Measurements from ENCODE around the gene PTS. TPM values are rescaled to one million over a fixed set of nuclear protein-coding genes. Genes with fewer than 3 reads are reported as not detected.

Gene PTS
- total and polyA plus RNA-seq, 7 donors: 17.2 to 86.5 (median 38.5) TPM

GRCh38 chr11:112223121-112223520 is 3.1 kb upstream of the PTS start:
- DNase-seq: no peak
- WGBS, 2 donors: 39 to 67% methylated on average over 1 of the region's 1 CpG
- Histone ChIP-seq H3K9me3 (no peaks in the 10 kb centered on the region), H3K4me1 (peaks cover 0 to 34% (median 29%) of the 10 kb centered on the region in 4 donors), H3K27ac (no peak overlapping the region), H3K27me3 (no peaks in the 10 kb centered on the region), H3K4me3 (no peak overlapping the region), H3K36me3 (no peaks in the 10 kb centered on the region)
- intact Hi-C loops (cut with DNase I): loop anchor here (10.0 kb wide), 2 partner anchors 362 to 1092 kb away; partner anchors contain the start of gene TTC12
- TF ChIP-seq, protein P1, sequence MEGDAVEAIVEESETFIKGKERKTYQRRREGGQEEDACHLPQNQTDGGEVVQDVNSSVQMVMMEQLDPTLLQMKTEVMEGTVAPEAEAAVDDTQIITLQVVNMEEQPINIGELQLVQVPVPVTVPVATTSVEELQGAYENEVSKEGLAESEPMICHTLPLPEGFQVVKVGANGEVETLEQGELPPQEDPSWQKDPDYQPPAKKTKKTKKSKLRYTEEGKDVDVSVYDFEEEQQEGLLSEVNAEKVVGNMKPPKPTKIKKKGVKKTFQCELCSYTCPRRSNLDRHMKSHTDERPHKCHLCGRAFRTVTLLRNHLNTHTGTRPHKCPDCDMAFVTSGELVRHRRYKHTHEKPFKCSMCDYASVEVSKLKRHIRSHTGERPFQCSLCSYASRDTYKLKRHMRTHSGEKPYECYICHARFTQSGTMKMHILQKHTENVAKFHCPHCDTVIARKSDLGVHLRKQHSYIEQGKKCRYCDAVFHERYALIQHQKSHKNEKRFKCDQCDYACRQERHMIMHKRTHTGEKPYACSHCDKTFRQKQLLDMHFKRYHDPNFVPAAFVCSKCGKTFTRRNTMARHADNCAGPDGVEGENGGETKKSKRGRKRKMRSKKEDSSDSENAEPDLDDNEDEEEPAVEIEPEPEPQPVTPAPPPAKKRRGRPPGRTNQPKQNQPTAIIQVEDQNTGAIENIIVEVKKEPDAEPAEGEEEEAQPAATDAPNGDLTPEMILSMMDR (IDR thresholded peaks at IDR 0.05): no peak
- TF ChIP-seq POLR2A (IDR thresholded peaks at IDR 0.05) (no peak), EP300 (IDR thresholded peaks at IDR 0.05) (no peak), POLR2AphosphoS5 (IDR thresholded peaks at IDR 0.05) (no peak)

- no peak for TF ChIP-seq EP300 (IDR thresholded peaks at IDR 0.05)
- TF ChIP-seq, protein P1 (IDR thresholded peaks at IDR 0.05): no peak
- TF ChIP-seq POLR2A (IDR thresholded peaks at IDR 0.05): no peak
- TF ChIP-seq POLR2AphosphoS5 (IDR thresholded peaks at IDR 0.05): no peak
- H3K27ac ChIP-seq: no peak overlapping the region
- peaks cover 0 to 4% (median 0%) of the 10 kb centered on the region in 4 donors for H3K36me3 ChIP-seq
- H3K27me3 ChIP-seq: no peaks in the 10 kb centered on the region
- intact Hi-C loops (cut with DNase I): loop anchor here (10.0 kb wide), 2 partner anchors 361 to 1091 kb away; partner anchors contain the start of gene TTC12
- no peaks in the 10 kb centered on the region for H3K9me3 ChIP-seq
- WGBS, 2 donors: 94% methylated on average over 5 of the region's 5 CpGs
- peaks cover 0 to 36% (median 31%) of the 10 kb centered on the region in 4 donors for H3K4me1 ChIP-seq
- no peak for DNase-seq
- no peak overlapping the region for H3K4me3 ChIP-seq
These were observed 2.3 kb upstream of the PTS start for GRCh38 chr11:112223754-112224532.

GRCh38 chr11:112225753-112226061 is 521 bp upstream of the PTS start:
- WGBS, 2 donors: 18 to 24% methylated on average over 7 to 8 of the region's 8 CpGs
- Histone ChIP-seq H3K27ac (peak overlapping the region; percentile 96 to 99 (median 97)), H3K9me3 (no peaks in the 10 kb centered on the region), H3K4me1 (peaks cover 0 to 35% (median 26%) of the 10 kb centered on the region in 4 donors), H3K36me3 (peaks cover 0 to 21% (median 2%) of the 10 kb centered on the region in 4 donors), H3K27me3 (no peaks in the 10 kb centered on the region), H3K4me3 (peak overlapping the region; percentile 56 to 79 (median 70))
- peak; percentile 90 for DNase-seq
- intact Hi-C loops (cut with DNase I): loop anchor here (10.0 kb wide), 2 partner anchors 359 to 1089 kb away; partner anchors contain the start of gene TTC12
- TF ChIP-seq POLR2A (IDR thresholded peaks at IDR 0.05) (no peak), EP300 (IDR thresholded peaks at IDR 0.05) (no peak), POLR2AphosphoS5 (IDR thresholded peaks at IDR 0.05) (no peak)
- TF ChIP-seq, protein P1 (IDR thresholded peaks at IDR 0.05): no peak

DNA sequence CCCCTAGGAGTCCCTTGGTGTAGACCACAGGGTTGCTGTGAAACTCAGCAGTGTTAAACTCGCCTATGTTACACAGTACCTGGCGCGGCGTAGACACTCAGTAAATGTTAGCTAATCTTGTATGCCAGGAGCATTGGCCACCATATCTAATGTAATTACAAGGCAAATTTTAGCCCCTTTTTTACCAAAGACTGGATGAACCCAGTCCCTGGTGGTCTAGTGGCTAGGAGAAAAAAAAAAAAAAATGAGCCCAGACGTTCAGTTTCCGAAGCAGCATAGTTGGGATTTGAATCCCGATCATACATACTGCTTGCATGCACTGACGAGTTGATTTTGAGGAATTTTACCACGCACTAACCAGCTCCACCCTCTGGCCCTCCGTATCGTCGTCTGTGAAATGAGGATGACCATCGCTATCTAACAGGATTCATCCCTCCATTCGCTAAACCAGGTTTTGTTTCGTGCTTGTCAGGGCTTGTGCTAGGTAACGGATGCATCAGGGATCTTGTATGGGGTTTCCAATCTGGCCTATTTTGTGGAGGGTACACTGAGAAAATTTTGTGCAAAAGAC is 688 bp downstream of the PTS start:
- Histone ChIP-seq H3K27me3 (no peaks in the 10 kb centered on the region), H3K4me1 (peaks cover 0 to 23% (median 15%) of the 10 kb centered on the region in 4 donors), H3K4me3 (peak overlapping the region; percentile 56 to 79 (median 70)), H3K27ac (peak overlapping the region; percentile 96 to 99 (median 97)), H3K9me3 (no peaks in the 10 kb centered on the region), H3K36me3 (peaks cover 0 to 33% (median 5%) of the 10 kb centered on the region in 4 donors)
- TF ChIP-seq POLR2A (IDR thresholded peaks at IDR 0.05): no peak
- TF ChIP-seq, protein P1 (IDR thresholded peaks at IDR 0.05): peak in 1 of 4 experiments; percentile 11
- intact Hi-C loops (cut with DNase I): loop anchor here (10.0 kb wide), 2 partner anchors 358 to 1088 kb away; partner anchors contain the start of gene TTC12
- no peak for DNase-seq
- 9 to 15% methylated on average over 16 of the region's 16 CpGs for WGBS, 2 donors
